ENCODE results near the gene FTSJ3. TPM values are rescaled to one million over a fixed set of nuclear protein-coding genes. Genes with fewer than 3 reads are reported as not detected.

Gene FTSJ3
- total RNA-seq, 1 experiment from 2014 or later = 80.3 TPM

- H3K27ac ChIP-seq (ENCODE audit: insufficient read length, low read depth, low read length) = no peak overlapping the region
- no peak overlapping the region for H2AFZ ChIP-seq (ENCODE audit: low read length)
- Mint-ChIP-seq H3K4me1 (no peaks in the 10 kb centered on the region), H3K36me3 (ENCODE audit: insufficient read depth in 1 of 3, low read depth in 3 of 3) (peaks cover 48 to 100% (median 97%) of the 10 kb centered on the region in 3 experiments), H3K27me3 (ENCODE audit: low read depth) (no peaks in the 10 kb centered on the region; the same call in 1 of the 2 replicates), H3K27ac (no peak overlapping the region), H3K4me3 (no peak overlapping the region), H3K9me3 (no peaks in the 10 kb centered on the region)
- H2BK120ac ChIP-seq (ENCODE audit: low read depth, low read length, poor library complexity, severe bottlenecking) = no peak overlapping the region
- no peak overlapping the region for H3K4me2 ChIP-seq (ENCODE audit: insufficient read depth, insufficient read length, low read length)
- no peak overlapping the region for H4K8ac ChIP-seq (replicated peaks; ENCODE audit: insufficient read length, low read depth, low read length)
- H3K79me2 ChIP-seq (ENCODE audit: insufficient read depth, low read length) = no peaks in the 10 kb centered on the region
- H3K4me1 ChIP-seq (ENCODE audit: insufficient read depth, low read length) = no peaks in the 10 kb centered on the region
- H4K5ac ChIP-seq (ENCODE audit: insufficient read length, low read depth, low read length) = no peak overlapping the region
- DNase-seq = no peak
- no peaks in the 10 kb centered on the region for H3K27me3 ChIP-seq (ENCODE audit: insufficient read depth, low read length)
- no peaks in the 10 kb centered on the region for H3K9me3 ChIP-seq (ENCODE audit: control insufficient read depth, low read depth, low read length)
- no peak overlapping the region for H3T11ph ChIP-seq (ENCODE audit: low read length)
- H2AK5ac ChIP-seq (ENCODE audit: insufficient read length, low read length) = no peak overlapping the region
- TF ChIP-seq CTCF (conservative IDR thresholded peaks at IDR 0.05) = no peak
- H3K23ac ChIP-seq (ENCODE audit: insufficient read length, low read depth, low read length) = no peak overlapping the region
- H2BK15ac ChIP-seq (ENCODE audit: low read depth, low read length) = no peak overlapping the region
- H4K91ac ChIP-seq (ENCODE audit: insufficient read length, low read depth, low read length) = no peak overlapping the region
- no peak overlapping the region for H3K18ac ChIP-seq (ENCODE audit: insufficient read length, low read depth, low read length)
- H2BK5ac ChIP-seq (ENCODE audit: insufficient read length, low read length) = no peak overlapping the region
- H3K4ac ChIP-seq (ENCODE audit: low read depth, low read length) = no peak overlapping the region
- H3K14ac ChIP-seq (ENCODE audit: insufficient read depth, low read length) = no peak overlapping the region
- no peaks in the 10 kb centered on the region for H4K20me1 ChIP-seq (ENCODE audit: control insufficient read depth, insufficient read depth, insufficient read length)
- H3K23me2 ChIP-seq (ENCODE audit: insufficient read length, low read depth, low read length, poor library complexity, severe bottlenecking) = no peaks in the 10 kb centered on the region
- H3K79me1 ChIP-seq (ENCODE audit: insufficient read depth, low read depth, low read length, poor library complexity, severe bottlenecking) = no peaks in the 10 kb centered on the region
- no peak overlapping the region for H2BK12ac ChIP-seq (ENCODE audit: insufficient read length, low read depth, low read length)
- no peak overlapping the region for H2BK20ac ChIP-seq (ENCODE audit: low read depth, low read length, poor library complexity, severe bottlenecking)
- H3K9ac ChIP-seq (ENCODE audit: extremely low read depth, insufficient read length, low read length) = no peak overlapping the region
- WGBS (ENCODE audit: extremely low coverage, insufficient read length, low lambda C conversion rate) = no CpG with 5 or more reads among the region's 4 CpGs
- H3K56ac ChIP-seq (ENCODE audit: insufficient read length, low read depth, low read length) = no peak overlapping the region
Measured at GRCh38 chr17:63816669-63817068, 10.8 kb downstream of the FTSJ3 start.
